Keratinocyte (primary cell): ENCODE measurements around the gene HSPBP1.

Experiments
- EZH2 ChIP-seq: IDR thresholded peaks from one replicate; pipeline ENCODE4 v1.6.1; 2012; ENCODE audit warnings: inconsistent platforms, mild to moderate bottlenecking, low read length, moderate library complexity
- TF ChIP-seq, protein P1 (sequence below), 3 experiments: IDR thresholded peaks in 1 of 3; conservative IDR thresholded peaks in 1 of 3; optimal IDR thresholded peaks in 1 of 3; 2 replicates in 2 of 3; 3 replicates in 1 of 3; pipeline versions ENCODE3 to v1.5.1; 2011; ENCODE audit warnings: low read length in 3 of 3, mild to moderate bottlenecking in 3 of 3, moderate library complexity in 2 of 3, control low read depth in 1 of 3, inconsistent platforms in 1 of 3; ENCODE audit not compliant: insufficient read depth in 2 of 3; ENCODE audit errors: extremely low read depth in 1 of 3

DNA sequence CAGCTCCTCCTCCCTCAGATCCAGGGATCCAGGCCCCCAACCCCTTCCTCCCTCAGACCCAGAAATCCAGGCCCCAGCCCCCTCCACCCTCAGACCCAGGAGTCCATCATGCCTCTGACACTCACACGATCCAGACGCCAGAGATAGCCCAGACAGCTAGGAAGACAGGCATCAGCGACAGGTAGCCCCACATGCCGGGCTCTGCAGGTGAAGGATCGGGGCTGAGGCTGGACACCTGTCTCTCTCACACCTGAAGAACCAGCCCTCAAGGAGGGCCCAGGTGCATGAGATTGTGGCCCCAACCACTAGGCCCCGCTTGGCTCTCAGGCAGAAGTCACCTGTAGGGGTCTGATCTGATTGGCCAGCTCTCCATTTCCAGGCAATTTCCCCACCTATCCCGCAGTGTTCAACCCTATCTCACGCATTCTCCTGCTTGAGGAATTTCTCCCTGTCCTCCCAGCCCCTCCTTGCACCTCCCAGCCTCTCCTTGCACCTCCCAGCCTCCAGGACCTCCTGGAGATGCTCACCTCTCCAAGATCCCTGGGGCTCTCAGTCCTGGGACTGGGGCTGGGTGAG is 41.0 kb upstream of the HSPBP1 start:
- TF ChIP-seq, protein P1, sequence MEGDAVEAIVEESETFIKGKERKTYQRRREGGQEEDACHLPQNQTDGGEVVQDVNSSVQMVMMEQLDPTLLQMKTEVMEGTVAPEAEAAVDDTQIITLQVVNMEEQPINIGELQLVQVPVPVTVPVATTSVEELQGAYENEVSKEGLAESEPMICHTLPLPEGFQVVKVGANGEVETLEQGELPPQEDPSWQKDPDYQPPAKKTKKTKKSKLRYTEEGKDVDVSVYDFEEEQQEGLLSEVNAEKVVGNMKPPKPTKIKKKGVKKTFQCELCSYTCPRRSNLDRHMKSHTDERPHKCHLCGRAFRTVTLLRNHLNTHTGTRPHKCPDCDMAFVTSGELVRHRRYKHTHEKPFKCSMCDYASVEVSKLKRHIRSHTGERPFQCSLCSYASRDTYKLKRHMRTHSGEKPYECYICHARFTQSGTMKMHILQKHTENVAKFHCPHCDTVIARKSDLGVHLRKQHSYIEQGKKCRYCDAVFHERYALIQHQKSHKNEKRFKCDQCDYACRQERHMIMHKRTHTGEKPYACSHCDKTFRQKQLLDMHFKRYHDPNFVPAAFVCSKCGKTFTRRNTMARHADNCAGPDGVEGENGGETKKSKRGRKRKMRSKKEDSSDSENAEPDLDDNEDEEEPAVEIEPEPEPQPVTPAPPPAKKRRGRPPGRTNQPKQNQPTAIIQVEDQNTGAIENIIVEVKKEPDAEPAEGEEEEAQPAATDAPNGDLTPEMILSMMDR (optimal IDR thresholded peaks at IDR 0.05 in 1 of 3, IDR thresholded peaks at IDR 0.05 in 1 of 3, conservative IDR thresholded peaks at IDR 0.05 in 1 of 3; ENCODE audit: extremely low read depth in 1 of 3, insufficient read depth in 2 of 3, low read length in 3 of 3), result no peak
- no peak for TF ChIP-seq EZH2
